Stimulated activated CD4-positive, alpha-beta T cell treated with anti-CD3 and anti-CD28 coated beads, Interleukin-4, amount 100 ng/mL, for 48 hours (primary cell): ENCODE results near the gene CBX8.
"Not testable (repeated sequence)": the region's sequence is repeated elsewhere in the genome, so short reads cannot be mapped to it uniquely, and the experiment has no call there.

Experiments
- DNase-seq, 2 donors: peaks; one replicate each; pipeline ENCODE4 v3.0.0-alpha.2; 2020; ENCODE audit warnings: low read depth in 2 of 2

The CBX8 gene

DNA sequence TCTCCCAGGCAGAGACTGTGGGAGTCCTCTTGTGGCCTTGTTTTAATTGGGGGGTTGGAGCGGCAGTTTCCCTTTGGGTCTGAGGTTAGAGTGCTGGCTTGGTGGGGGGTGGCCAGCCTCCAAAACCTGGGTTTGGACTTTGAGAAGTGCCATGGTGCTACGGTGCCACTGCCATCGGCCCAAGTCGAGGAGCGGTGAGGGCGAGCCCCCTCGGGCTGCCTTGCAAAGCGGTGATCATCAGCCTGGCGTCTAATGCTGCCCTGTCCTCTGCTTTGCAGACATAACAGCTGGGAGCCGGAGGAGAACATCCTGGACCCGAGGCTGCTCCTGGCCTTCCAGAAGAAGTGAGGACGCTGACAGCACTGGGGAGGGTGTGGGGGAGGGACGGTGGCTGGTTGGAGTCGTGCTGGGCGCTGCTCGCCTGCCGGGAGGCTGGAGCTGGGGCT, 17.8 kb downstream of the CBX8 start:
- no peak for DNase-seq

DNA sequence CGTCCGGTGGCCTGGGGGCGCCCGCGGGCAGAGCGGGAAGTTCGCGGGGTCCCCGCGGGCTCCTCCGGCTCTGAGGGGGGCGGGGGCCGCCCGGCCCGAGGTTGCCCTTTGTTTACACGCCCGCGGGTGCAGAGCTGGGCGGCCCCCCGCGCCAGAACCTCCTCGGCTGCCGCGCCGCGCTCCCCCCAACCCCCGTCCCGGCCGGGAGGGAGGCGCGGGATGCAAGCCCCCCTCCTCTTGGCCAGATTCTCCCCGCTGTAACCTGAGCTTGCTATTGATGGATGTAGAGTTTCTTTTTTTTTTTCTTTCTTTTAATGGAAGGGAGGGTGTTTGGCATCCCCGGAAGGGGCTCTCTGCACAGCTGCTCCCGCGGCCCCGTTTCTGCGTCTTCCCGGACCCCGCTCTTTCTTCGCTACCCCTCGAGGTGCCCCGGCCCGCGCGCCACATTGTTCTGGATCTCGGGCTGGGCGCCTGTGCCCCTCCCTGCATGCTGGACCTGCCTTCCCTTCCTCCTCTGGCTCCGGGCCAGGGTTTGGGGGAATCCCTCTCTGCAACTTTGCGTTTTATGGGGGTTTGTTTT, 18.3 kb downstream of the CBX8 start:
- no peak for DNase-seq

DNA sequence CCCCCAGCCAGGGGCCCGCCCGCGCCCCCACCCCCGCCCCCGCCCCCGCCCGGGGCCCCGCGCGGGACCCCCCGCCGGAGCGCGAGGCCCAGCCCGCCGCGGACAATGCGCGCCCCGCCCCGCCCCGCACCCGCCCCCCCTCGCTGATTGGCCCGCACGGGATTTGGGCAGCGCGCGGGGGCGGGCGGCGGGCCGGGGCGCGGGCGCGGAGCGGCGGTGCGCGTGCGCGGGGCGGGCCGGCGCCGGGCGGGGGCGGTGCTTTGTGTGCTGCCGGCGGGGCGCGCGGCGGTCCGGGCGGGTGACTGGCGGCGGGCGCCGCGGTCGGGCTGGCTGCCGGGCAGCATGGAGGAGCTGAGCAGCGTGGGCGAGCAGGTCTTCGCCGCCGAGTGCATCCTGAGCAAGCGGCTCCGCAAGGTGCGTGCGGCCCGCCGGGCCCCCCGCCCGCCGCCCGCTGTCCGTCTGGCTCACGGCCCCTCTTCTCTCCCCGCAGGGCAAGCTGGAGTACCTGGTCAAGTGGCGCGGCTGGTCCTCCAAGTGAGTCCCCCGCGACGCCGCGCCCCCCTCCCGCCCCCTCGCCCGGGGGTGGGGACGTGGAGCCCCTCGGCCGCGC, 18.9 kb downstream of the CBX8 start, which contains the start of gene CBX2:
Gene CBX2 (plus strand): TSS at position 255 of the 610 bp plus-strand sequence. CDS start 88 bp downstream, at position 343.
- DNase-seq = peak; percentile 75 to 78

DNA sequence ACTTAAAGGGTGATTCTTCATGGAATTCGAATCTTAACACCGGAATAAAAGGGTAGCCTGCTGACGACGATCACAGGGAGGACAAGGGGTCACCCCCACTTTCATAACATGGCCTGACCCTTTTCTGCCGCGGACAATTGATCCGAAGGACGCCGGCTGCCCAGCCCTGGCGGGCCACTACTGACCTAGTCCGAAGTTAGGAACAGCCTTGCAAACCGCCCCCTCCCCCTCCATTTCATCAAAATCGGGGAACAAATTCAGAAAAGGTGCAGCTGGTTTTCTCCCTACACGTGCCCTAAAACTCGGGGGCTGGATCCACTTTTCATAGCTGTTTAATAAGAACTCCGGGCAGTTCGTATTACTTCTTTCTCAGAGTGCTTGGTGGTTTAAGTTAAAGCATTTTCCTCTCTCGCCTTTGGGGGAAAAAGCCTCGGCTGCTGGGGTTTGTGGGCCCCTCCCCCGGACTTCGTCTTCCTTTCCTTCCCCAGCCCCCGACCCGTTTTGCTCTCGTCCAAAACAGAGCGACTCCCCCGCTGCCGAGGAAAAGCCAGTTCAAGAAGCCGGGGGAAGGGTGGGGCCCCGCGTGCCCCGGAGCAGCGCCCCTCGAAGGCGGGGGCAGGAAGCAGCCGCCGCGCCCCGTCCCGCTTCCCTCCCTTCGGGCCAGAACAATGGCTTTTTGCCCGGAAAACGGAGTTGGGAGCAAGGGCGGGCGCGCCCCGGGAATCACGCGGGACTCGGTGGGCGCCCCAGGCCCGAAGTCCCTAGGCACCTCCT, 19.6 kb downstream of the CBX8 start:
- no peak for DNase-seq

DNA sequence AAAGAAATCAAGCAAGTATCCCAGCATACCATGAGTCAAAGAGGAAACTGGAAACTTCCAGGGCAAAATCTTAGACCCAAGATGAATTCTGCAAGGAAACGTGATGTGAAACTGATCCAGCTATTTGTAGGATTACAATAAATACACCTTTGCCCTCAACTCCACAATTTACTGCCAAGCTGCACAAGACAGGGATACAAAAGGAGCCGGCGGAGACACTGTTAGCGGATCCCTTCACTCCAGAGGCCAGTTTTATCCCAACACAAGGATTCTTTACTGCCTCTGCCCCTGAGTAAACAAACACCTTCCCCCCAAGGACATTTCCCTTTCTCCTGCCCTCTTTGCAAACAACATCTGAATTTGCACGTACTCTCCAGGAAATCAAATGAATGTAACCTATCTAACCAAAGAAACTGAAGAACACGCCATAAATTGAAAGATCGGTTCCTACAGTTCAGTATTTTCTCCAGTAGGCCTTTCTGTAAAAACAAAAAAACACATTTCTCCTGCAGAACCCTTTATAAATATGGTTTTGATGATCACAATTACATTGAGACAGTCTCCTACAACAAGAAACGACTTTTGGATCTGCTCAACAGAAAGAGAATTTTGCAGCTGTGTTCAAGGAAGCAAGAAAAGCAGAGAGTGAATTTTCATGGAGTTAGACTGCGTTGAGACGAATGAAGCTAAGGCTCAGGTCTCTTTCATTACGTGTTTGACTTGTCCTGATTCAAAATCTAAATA, 20.3 kb downstream of the CBX8 start:
- DNase-seq = no peak

DNA sequence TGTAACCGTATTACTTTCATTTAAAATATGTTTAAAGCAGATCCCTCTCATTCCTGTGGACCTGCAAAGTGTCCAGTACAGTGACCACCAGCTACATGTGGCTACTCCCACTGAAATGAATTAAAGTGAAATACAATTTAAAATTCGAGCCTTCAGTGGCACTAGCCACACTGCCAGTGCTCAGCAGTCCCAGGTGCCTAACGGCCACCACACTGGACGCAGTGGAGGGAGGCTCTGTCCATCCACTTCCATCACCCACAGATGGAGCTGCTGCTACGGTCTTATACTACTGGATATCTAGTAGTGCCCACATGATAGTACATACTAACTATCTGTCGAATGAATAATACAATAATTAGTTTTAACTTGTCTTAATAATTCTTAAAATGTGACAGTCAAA, 21.2 kb downstream of the CBX8 start:
- DNase-seq = no peak

DNA sequence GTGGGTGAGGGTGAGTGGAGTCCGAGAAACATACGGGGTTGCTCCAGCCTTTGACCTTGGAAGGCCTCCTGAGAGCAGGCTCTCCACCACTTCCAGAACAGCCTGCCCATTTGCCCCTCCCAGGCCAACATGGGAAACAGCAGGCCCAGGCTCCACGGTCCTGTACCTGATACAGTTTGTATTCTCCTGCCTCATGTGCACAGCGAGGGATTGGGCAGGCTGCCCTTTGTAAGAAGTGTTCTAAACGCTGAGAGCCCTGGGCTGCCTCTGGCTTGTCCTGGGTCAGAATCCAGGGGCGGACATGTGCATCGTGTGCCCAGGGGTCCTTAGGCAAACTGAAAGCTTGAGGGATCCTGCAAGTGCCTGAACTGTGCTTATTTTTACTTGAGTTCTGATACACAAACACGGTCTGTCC, 22.3 kb downstream of the CBX8 start:
- no peak for DNase-seq

DNA sequence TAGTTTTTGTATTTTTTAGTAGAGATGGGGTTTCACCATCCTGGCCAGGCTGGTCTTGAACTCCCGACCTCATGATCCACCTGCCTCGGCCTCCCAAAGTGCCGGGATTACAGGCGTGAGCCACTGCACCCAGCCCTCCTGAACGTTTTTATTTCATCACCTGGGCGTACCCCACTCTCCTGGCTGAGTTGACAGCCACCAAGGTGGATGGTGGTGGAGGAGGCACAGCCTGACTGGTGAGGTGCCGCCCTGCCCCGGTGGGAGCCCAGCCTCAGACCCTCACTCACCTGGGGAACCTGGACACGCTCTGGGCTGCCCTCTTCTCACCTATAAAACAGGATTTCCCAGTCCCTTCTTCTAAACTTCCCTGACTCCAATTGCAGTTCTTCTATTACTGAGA, 24.2 kb downstream of the CBX8 start:
- DNase-seq = not testable (repeated sequence)

DNA sequence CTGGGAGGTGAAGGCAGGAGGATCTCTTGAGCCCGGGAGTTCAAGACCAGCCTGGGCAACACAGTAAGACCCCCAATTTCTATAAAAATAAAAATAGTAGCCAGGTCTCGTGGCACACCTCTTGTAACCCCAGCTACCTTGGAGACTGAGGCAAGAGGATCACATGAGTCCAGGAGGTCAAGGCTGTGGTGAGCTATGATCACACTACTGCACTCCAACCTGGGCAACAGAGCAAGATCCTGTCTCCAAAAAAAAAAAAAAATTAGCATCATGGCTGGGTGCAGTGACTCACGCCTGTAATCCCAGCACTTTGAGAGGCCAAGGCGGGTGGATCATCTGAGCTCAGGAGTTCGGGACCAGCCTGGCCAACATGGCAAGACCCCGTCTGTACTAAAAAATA, 25.6 kb downstream of the CBX8 start:
- DNase-seq = no peak

DNA sequence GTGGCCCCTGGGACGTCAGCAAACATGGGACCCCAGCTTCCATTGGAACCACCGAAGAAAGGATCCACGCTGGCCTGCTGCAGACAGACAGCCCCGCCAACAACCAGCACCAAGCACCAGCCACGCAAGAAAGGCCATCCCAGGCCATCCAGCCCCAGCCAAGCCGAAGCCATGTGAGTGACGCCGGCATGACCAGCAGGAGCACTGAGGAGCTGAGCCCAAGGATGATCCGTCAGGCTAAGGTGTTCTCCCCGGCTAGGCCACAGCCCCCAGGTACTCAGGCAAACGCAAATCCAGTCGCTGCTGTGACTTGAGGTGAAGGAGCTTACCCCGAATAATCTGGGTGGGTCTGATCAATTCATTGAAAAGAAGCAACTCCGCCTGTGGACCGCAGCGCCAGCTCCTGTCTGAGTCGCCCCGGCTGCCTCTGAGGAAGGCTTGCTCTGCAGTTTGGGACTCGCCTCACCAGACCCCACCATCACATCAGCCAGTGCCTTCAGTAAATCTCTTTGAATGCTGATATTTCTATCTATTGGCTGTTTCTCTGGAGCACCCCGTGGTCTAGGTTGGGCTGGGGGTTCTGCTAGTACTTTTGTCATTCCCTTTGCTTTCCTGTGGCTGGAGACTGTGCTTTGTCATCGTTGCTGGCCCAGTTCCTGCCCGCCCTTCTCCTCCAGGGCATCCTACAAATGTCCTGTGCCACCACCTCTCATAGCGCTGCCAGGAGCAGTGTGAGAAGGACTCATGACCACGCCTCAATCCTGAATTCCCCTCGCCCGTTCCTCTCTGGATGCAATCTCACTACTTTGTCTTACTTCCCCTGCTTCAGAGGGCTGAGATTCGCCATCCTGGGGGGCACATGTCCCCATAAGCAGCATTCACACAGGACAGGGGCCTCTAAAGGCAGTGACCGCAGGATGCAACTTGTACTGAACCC, 27.0 kb downstream of the CBX8 start:
- DNase-seq = no peak

DNA sequence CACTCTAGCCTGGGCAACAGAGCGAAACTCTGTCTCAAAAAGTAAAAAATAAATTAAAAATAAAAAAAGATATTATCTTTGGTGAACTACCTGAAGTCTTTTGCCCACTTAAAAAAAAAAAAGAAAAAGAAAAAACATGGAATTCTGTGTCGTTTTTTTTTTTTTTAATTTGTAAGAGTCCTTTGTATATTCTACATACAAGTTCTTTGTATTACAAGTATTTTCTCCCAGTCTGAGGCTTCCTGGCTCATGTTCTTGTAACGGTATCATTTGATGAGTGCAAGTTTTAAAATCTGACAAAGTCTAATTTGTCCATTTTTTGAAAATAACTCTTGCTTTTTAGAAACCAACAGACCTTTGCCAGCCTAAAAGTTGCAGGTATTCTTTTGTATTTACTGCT, 31.2 kb downstream of the CBX8 start:
- DNase-seq = no peak

DNA sequence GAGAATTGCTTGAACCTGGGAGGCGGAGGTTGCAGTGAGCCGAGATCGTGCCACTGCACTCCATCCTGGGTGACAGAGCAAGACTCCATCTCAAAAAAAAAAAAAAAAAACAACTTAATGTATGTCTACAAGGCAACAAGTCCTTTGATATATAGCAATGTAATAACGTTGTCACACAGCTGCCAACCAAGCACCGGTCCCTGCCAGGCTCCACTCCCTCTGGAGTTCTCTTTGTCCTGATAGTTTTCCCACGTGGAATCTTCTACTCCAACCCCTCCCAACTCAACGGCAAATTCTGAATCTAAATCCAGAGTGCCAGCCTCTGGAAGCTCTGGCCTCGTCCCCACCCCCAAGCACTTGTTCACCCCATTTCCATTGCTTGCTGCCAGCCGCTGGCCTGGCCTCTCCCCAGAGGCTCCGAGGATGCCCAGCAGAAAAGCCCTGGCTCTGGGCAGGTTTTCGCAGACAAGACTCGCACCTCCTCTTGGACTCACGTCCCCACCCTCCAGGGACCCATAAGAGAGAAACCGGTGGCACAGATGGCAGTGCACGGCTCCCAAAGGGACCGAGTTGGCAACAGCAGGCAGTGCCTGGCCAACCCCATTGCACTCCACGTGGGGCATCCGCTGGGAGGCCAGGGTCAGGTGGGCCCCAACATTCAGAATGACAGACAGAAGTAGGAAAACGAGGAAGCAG, 34.8 kb downstream of the CBX8 start:
- no peak for DNase-seq

DNA sequence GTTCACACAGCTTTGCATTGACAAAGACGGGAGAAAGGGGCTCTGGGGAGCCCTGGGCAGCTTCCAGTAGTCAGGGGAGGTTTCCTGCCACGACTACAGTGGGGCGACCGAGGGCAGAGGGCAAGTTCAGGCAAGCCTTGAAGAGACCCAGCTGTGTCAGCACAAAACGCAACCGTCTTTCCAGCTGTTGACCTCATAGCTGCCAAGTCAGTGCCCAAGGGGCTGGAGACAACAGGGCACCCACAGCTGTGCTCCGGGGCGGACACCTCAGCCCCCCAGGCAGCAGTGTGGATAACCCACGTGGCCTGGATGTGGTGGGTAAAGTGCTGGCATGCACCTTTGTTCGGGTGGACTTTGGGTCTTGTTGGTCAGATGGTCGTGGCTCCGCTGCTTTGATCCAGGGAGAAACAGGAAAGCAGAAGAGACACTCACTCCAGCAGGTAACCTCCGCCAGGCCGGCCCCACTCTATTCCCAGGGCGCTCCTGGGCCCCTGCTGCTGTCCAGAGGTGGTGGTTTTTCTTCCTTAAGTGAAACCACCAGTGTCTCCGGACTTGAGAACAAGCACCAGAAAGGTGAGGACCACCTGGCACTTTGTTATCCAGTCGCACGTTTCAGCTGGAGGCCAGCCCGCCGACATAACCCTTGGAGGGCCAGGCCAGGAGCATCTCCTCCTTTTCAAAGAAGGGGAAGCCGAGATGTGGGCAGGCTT, 36.5 kb downstream of the CBX8 start:
- no peak for DNase-seq

DNA sequence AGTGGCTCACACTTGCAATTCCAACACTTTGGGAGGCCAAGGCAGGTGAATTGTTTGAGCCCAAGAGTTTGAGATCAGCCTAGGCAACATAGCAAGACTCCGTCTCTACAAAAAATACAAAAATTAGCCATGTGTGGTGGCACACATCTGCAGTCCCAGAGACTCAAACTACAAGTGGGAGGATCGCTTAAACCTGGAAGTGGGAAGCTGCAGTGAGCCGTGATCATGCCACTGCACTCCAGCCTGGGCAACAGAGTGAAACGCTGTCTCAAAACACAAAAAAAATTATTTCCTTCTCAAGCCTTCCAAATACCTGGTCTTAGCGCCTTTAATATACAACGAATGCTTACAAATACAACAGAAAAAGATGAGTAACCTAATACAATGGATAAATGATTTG, 38.6 kb downstream of the CBX8 start:
- DNase-seq = no peak

DNA sequence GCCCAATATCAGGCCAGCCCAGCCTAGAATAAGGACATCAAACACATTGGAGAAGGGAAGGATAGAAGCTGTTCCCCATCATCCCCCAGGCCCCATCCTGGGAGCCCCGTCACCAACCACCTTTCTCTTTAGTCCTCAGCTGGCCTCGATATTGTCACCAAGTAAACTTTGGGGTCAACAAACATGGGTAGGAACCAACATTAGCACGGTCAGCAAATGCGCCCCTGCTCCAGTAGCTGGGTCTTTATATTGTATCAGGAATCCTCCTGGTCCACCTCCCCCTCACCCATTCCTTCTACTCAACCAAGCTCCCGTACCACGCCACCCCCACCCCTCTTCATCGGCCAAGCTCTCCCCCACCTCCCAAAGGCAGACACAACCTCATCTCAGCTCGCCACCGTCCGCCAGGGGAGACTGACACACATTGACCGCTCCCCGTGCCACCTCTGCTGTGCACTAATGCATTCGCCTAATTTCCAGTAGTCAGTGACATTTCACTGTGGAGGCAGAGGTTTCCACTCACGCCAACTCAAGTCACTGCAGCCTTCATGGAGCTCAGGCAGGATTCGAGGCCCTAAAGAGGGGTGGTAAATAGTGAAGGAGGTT, 39.6 kb downstream of the CBX8 start:
- DNase-seq = no peak

DNA sequence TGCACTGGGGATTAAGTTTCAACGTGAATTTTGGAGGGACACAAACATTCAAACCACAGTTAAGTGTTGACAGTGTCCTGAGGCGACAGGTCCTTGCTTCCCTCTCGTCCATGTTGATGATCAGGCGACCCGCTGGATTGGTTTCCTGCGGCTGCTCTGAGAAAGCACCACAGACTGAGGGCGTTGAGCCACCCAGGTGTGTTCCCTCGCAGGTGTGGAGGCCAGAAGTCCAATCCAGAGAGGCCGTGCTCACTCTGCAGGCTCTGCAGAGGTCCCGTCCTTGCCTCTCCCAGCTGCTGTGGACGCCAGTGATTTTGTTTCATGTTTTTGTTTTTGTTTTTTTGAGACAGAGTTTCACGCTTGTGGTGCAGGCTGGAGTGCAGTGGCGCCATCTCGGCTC, 41.3 kb downstream of the CBX8 start:
- no peak for DNase-seq

DNA sequence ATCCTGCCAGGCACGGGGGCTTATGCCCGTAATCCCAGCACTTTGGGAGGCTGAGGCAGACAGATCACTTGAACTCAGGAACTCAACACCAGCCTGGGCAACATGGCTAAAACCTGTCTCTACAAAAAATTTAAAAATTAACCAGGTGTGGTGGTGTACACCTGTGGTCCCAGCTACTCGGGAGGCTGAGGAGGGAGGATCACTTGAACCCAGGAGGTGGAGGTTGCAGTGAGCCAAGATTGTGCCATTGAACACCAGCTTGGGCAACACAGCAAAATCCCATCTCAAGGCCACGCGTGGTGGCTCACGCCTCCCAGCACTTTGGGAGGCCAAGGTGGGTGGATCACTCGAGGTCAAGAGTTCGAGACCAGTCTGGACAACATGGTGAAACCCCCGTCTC, 42.0 kb downstream of the CBX8 start:
- DNase-seq = not testable (repeated sequence)

DNA sequence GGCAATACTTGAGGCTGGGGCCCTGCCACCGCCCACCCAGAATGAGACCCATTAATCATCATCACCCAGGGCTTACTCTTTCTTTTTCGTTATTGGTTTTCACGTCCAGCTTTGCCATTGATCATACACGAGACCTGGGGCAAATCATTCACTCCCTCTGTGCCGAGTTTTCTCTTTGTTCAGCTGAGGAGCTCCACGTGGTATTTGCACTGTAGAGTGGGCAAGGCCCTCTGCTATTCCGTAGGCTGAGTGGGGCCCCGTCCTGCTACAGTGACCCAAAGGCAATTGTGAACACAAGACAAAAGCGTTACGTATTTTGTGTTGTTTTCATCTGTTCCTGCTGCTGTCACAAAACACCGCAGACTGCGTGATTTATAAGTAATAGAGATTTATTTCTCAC, 42.5 kb downstream of the CBX8 start:
- no peak for DNase-seq

DNA sequence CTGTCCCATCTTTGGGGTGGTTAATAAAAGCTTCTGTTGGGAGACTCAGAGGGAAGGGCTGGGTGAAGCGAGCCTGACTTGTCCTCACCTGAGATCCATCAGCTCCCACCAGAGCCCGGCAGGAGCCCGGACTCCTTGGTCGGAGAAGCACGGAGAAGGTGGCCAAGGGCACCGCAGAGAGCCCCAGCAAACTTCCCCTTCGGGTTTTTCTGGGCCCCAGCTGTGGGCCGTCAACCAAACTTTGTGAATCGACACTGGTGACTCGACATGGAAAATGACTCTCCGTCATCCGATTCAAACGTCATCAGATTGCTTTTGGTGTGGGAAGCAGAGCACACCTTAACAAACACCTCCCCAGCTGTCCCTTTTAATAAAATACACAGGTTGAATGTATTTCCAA, 44.7 kb downstream of the CBX8 start:
- DNase-seq = no peak
